DOHH2 (cell line): ENCODE results near the gene MRPS18C.

Experiments used
- EZH2phosphoT487 ChIP-seq: fragments of 200-600 bp; sonication (generic); IDR thresholded peaks from 2 replicates; pipeline ENCODE4 v1.6.1; 2017; ENCODE audit warnings: borderline replicate concordance, mild to moderate bottlenecking, antibody characterized with exemption, low read length, moderate library complexity, mixed read lengths
- TF ChIP-seq, protein P1 (sequence below): fragments of 200-600 bp; sonication (generic); IDR thresholded peaks from one replicate; pipeline ENCODE4 v1.5.1; 2014; ENCODE audit warnings: antibody characterized with exemption, mild to moderate bottlenecking, low read depth, low read length; ENCODE audit not compliant: poor library complexity, severe bottlenecking

DNA sequence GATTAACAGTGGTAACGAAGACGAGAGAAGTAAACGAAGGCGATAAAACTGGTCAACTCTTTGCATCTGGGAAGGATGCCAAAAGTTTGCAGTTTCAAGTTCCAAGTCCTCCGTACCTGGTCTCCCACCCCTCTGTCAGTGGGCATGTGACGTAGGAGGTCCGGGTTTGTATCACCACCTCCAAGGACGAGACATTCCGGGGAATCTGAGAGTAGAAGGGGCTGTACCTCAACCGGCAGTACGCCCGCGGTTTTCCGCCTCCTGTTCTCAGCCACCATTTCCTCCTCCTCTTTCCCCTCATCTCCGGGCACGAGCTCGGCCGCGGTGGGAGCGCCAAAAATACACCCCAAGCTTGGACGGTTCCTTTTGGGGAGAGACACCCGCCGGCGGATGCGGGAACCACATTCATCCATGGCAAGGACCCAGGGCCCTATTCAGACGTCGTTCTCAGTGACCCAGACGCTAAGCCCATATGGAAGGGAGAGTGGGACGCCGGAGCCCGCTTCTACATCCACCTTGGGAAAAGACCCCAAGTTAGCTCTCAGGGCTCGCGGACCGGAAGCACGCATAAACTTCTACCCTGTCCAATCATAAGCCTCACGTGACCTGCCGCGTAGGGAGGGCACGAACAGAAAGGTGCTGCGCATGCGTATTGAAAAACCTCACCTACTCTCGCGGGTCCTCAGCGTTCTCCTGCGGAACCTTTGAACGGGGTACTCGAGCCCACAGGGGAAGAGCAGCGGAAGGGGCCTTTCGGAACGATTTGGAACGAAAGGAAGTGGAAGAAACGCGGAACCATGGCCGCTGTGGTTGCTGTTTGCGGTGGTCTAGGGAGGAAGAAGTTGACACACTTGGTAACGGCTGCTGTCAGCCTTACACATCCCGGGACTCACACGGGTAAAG is at the start of gene MRPS18C, which contains the start of gene HELQ:
- TF ChIP-seq EZH2phosphoT487, result no peak
- TF ChIP-seq, protein P1, sequence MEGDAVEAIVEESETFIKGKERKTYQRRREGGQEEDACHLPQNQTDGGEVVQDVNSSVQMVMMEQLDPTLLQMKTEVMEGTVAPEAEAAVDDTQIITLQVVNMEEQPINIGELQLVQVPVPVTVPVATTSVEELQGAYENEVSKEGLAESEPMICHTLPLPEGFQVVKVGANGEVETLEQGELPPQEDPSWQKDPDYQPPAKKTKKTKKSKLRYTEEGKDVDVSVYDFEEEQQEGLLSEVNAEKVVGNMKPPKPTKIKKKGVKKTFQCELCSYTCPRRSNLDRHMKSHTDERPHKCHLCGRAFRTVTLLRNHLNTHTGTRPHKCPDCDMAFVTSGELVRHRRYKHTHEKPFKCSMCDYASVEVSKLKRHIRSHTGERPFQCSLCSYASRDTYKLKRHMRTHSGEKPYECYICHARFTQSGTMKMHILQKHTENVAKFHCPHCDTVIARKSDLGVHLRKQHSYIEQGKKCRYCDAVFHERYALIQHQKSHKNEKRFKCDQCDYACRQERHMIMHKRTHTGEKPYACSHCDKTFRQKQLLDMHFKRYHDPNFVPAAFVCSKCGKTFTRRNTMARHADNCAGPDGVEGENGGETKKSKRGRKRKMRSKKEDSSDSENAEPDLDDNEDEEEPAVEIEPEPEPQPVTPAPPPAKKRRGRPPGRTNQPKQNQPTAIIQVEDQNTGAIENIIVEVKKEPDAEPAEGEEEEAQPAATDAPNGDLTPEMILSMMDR, result peak; percentile 6
